Non-pigmented ciliary epithelial cell (primary cell): ENCODE measurements around the gene C16orf90.
"Not testable (repeated sequence)": the region's sequence is repeated elsewhere in the genome, so short reads cannot be mapped to it uniquely, and the experiment has no call there.

Source experiments
- DNase-seq: peaks from one replicate; pipeline ENCODE4 v3.0.0-alpha.2; 2010; ENCODE audit warnings: low read depth

C16orf90 gene

DNA sequence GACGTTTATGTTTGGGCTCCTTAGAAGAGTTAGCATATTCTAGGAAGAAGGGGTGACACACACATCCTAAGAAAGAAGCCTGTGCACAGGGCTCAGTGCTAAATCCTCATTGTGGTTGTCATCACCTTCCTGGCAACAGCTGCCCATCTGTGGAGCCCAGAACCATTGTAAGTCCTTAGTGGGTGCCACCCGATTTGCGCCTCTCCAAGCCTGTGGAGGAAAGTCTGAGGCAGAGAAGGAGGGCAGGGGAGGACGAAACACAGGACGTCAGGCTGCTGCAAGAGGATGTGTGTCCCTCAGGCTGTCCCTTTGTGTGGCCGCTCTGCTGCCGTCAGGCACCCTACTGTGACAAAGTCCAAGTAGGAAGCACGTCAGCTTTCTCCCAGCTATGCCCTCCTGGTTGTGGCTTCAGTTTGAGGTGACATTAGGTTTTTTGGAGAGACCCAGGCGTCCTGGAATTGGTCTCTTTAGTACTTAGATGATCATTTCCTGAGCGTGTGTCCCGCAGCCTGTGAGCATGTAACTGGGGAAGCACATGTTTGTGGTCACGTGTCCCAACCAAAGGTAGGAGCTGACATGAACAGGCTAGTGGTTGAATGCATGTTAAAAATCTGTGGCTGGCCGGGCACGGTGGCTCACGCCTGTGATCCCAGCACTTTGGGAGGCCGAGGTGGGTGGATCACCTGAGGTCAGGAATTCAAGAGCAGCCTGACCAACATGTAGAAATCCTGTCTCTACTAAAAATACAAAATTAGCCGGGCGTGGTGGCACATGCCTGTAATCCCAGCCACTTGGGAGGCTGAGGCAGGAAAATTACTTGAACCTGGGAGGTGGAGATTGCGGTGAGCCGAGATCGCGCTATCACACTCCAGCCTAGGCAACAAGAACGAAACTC lies 16.2 kb upstream of the C16orf90 start:
- no peak for DNase-seq

GRCh38 chr16:3510416-3510815 lies 15.1 kb upstream of the C16orf90 start:
- DNase-seq = no peak

GRCh38 chr16:3509470-3509928 lies 14.2 kb upstream of the C16orf90 start:
- DNase-seq = no peak

- no peak for DNase-seq
Measured at GRCh38 chr16:3508736-3509135, 13.4 kb upstream of the C16orf90 start.

- no peak for DNase-seq
Measured at GRCh38 chr16:3503523-3503922, 8.2 kb upstream of the C16orf90 start.

GRCh38 chr16:3501783-3502400 lies 6.6 kb upstream of the C16orf90 start:
- DNase-seq = no peak

DNA sequence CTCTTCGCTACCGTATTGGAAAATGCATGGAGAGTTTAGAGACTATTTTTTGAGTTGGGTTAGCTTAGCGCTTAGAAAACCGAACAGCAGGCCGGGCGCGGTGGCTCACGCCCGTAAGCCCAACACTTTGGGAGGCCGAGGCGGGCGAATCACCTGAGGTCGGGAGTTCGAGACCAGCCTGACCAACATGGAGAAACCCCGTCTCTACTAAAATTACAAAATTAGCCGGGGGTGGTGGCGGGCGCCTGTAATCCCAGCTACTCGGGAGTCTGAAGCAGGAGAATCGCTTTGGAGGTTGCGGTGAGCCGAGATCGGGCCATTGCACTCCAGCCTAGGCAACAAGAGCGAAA lies 6.1 kb upstream of the C16orf90 start:
- not testable (repeated sequence) for DNase-seq

DNA sequence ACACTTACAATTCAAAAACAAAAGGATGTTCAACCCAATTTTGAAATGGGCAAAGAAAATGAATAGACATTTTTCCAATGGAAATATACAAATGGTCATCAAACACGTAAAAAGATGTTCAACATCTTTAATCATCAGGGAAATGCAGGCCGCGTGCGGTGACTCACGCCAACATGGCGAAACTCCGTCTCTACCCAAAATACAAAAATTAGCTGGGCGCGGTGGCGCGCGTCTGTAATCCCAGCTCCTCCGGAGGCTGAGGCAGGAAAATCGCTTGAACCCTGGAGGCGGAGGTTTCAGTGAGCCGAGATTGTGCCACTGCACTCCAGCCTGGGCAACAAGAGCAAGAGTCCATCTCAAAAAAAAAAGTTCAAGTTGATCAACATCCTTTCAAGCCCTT lies 3.7 kb upstream of the C16orf90 start:
- DNase-seq = no peak

DNA sequence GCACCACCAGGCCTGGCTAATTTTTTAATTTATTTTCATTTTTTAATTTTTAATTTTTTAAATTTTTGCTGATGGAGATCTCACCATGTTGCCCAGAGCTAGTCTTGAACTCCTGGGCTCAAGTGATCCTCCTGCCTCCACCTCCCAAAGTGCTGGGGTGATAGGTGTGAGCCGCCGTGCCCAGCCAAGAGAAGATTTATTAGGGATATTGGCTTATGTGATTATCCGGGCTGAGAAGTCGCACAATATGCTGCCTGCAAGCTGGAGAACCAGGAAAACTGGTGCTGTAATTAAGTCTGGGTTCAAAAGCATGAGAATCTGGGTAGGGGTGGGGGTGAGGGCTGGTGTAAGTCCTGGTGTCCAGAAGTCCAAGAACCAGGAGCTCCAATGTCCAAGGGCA lies 2.5 kb upstream of the C16orf90 start:
- DNase-seq = no peak

GRCh38 chr16:3496386-3496785 lies 1.1 kb upstream of the C16orf90 start:
- DNase-seq = no peak

DNA sequence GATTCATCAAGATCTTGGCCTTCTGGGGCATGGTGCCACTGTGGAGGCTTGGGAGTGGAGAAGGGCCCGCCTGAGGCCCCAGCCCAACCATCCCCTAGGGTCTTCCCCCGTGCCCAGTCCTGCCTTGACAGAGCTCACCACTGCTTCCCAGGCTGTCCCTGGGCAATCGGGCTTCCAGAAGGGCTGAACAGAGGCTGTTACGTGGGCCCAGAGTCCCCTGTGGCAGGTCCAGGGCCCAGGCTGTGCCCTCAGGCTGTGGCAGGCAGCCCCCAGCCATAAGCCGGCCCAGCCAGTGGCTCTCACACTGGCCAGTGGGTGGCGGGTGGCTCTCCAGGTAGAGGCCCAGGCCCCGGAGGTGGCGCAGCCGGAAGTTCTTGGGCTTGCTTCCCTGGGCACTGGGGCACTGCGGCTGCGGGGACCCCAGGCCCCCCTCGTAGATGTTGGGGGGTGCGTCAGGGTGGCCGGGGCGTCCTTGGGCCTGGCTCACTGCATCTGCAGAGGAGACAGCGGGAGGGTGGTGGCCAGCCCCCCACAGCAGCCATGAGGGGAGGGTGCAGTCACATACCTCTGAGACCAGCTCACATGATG lies 809 bp downstream of the C16orf90 start:
- DNase-seq = no peak

GRCh38 chr16:3492356-3492755 lies 2.9 kb downstream of the C16orf90 start:
- no peak for DNase-seq

GRCh38 chr16:3490911-3491629 lies 4.2 kb downstream of the C16orf90 start:
- no peak for DNase-seq

DNA sequence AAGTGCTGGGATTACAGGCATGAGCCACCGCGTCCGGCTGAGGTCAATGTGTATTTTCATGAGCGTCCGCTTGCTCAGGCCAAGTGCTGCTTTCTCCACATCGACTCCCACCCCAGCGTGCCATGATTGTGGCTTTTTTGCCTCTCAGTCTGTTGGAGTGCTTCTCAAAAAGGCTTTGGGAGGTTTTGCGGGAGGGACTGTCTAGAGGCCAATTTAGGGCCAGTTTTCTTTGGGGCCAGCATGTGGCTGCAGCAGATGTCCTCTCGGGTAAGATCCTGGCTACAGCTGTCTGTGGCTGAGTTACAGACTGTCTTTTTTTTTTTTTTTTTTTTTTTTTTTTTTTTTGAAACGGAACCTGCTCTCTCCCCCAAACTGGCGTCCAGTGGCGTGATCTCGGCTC lies 6.5 kb downstream of the C16orf90 start:
- no peak for DNase-seq

DNA sequence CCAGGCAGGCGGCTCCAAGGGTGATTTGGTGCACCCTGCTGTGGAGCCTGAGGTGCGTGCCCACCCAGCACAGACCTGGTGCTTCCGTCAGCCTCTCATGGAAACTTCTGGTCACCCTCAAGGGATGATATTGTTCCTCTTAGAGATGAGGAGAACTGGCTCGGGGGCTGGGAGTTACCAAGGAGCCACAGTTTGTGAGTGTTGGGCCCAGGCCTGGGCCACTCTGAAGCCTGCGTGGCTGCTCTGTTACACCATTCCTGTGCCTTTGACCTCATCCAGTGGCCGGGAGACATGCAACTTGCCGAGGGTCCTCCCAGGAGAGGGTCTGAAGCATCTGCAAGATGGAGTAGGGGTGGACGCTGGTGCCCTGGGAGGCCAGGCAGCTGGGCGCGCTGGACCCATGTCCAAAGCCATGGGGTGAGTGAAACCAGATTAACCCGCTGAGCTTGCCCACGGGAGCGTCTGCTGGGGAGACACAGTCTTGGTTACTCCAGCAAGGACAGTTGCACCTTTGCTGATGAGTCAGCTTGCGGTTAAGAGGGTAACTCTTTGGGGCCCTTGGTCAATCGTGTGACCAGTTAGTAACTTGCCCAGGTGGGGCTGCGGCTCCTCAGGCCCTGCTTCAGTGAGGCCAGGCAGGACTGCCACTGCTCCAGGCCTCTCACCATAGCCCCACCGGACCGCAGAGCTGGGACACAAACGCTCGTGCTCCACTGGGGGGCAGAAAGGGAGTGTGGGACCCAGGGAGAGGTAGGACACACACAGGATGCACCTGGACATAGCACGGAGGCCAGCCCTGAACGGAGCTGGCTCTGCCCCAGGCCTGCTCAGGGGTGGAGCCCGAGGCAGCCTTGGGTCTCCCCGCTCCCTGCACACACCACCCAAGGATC lies 7.5 kb downstream of the C16orf90 start:
- no peak for DNase-seq

- no peak for DNase-seq
Measured at GRCh38 chr16:3486506-3487215, 8.6 kb downstream of the C16orf90 start.

DNA sequence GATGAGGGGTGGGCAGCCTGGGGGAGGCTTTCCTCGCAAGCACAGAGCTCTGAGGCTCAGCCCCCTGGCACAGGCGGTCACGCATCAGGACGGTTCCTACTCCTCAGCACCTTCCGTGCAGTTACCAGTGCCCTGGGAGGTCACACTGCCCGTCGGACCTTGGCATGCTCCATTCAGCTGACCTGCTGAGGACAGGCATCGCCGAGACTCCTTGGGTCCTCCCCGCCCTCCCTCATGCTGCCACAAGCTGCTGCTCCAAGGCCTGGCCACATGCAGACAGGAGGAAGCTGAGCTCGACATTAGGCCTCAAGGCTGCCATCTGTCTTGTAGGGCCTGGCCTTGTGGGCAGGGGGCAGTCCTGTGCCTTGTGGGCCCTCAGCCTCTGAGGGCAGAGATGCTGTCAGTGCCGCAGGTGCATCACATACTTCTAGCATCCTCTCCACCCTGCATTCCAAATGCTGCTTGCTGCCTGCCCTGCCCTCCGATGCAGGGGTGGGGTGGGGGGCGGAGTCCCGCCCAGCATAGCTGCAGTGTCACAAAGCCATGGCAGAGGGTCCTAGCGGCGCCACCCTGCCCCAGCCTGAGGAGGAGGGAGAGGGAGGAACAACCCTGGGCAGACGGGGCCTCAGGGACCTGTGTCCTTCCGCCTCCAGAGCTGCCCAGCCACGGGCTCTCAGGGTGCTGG lies 9.3 kb downstream of the C16orf90 start:
- no peak for DNase-seq

DNA sequence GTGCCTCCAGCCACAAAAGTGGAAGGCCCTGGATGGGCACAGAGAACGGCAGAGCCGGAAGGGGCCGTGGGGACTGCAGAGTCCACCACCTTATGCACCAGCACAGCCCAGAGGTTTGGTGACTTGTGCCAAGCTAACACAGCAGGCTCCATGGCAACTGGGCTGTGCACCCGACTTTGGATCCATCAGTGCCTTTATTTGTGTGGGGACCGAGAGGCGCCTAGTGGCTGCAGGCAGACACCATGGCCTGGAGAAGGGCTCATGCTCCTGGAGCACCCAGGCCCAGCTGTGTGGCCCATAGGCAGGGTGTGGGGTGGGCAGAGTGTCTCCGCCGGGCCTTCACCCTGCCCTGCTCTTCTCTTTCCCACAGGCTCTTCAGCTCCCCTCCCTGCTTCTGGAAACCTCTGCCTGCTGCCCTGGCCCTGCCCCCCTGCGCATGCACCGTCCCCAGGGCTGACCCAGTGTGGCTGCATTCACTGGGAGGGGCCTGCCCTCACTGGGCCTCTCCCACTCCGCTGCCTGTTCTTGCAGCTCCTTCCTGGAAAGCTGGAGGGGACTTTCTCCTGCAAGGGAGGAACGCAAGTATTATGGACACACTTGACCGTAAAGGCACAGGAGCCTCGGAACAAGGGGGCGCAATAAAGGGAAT lies 10.1 kb downstream of the C16orf90 start:
- DNase-seq = no peak

DNA sequence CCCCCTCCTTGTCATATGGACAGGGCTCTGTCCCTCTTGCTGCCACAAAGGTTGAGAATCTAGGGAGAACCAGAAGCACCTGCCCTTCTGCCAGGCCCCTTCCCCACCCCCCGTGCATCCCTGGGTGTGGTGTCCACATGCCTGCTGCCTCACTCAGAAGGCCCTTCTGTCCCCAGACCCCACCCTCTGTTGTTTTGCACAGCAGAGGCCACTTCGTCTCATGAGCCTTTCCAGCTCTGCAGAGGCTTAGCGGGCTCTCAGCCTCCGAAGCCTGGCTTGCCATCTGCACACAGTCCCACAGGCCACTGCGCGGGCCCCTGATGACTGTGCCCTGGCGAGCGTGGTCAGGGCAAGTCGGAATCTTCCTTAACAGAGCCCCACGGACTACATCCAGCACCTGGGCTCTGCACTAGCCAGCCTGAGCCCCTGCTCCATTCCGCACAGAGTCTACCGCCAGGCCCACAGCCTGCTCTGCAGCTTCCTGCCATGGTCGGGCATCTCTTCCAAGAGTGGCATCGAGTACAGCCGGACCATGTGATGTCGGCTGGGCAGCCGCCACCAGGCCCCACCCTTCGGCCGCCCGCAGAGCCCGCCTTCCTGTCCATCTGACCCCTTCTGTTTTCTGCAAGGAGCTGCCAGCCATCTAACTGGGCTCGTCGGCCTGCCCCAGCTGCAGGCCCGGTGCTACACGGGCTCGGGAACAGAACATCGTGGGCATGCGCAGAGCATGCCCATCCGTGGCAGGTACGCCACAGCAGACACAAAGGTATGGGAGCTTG lies 10.8 kb downstream of the C16orf90 start:
- no peak for DNase-seq
